Retinal pigment epithelial cell (primary cell): Measurements from ENCODE around the gene OGFR.

ENCODE experiments used
- DNase-seq: peaks from one replicate; pipeline ENCODE4 v3.0.0-alpha.2; 2010; ENCODE audit warnings: low read depth
- H3K4me3 ChIP-seq: 2 replicates; pipeline ENCODE4 v1.5.1; 2011; ENCODE audit warnings: mild to moderate bottlenecking, low read length, control low read depth, moderate library complexity
- TF ChIP-seq, protein P1 (sequence below): conservative IDR thresholded peaks from 2 replicates; pipeline ENCODE4 v1.5.1; 2011; ENCODE audit warnings: low read depth, low read length, control low read depth, inconsistent platforms

OGFR gene

DNA sequence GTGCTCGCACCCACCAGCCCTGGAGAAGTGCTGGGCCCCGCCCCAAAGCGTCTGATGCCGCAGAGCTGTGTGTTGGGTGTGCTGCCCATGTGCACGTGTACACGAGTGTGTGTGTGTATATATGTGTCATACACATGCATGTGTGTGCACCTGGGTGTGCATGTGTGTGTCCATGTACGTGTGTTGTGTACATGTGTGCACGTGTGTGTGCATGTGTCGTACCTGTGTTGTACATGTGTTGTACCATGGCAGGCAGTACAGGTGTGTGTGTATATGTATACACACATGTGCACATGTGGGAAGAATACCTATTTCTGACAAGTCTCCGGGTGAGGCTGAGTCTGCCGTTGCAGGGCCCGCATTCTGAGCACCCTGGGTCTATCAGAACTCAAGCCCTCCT is 14.6 kb upstream of the OGFR start:
- no peak for DNase-seq

DNA sequence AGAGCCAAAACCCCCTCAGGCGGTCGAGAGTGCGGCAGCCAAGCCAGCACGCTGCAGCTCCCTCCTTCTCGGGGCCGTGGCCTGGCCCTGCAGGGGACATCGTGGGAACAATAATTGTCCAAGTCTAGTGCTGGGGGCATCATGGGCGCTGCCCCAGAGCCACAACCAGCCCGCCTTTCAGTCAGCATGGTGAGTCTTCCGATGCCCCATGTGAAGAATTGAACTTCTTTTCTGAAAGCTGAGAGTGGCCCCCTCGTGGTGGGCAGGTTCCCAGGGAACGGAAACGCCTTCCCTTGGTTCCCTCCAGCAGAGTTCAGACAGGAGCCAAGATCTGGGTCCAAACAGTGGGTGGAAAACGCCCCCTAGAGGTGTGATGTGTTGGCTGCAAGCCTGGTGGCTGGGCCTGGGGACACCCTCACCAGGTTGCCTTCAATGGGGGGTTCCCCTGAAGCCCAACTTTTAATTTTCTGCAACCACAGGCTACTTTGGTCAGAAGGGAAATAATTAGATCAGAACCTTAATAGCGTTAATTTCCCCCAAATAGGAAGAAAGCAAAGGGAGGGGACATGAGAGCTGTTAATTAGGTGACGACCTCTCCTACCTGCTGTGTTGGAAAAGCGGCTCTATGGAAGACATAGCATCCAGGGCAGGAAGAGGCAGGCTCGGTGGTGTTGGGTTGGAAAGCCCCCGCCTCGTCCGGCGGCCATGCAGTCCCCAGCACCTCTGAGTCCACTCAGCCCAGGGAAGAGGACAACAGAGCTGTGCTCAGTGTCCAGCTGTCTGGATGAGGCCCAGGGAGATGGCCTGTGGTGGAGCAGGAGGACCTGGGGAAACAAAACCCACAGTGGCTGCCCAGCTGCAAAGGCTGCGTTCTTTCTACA is 13.1 kb upstream of the OGFR start:
- TF ChIP-seq, protein P1, sequence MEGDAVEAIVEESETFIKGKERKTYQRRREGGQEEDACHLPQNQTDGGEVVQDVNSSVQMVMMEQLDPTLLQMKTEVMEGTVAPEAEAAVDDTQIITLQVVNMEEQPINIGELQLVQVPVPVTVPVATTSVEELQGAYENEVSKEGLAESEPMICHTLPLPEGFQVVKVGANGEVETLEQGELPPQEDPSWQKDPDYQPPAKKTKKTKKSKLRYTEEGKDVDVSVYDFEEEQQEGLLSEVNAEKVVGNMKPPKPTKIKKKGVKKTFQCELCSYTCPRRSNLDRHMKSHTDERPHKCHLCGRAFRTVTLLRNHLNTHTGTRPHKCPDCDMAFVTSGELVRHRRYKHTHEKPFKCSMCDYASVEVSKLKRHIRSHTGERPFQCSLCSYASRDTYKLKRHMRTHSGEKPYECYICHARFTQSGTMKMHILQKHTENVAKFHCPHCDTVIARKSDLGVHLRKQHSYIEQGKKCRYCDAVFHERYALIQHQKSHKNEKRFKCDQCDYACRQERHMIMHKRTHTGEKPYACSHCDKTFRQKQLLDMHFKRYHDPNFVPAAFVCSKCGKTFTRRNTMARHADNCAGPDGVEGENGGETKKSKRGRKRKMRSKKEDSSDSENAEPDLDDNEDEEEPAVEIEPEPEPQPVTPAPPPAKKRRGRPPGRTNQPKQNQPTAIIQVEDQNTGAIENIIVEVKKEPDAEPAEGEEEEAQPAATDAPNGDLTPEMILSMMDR = peak; percentile 99
- no peak overlapping the region for H3K4me3 ChIP-seq
- DNase-seq = no peak

More for the DNA sequence above, 14.6 kb upstream of the OGFR start:
- TF ChIP-seq, protein P1 = no peak
- H3K4me3 ChIP-seq = no peak overlapping the region

DNA sequence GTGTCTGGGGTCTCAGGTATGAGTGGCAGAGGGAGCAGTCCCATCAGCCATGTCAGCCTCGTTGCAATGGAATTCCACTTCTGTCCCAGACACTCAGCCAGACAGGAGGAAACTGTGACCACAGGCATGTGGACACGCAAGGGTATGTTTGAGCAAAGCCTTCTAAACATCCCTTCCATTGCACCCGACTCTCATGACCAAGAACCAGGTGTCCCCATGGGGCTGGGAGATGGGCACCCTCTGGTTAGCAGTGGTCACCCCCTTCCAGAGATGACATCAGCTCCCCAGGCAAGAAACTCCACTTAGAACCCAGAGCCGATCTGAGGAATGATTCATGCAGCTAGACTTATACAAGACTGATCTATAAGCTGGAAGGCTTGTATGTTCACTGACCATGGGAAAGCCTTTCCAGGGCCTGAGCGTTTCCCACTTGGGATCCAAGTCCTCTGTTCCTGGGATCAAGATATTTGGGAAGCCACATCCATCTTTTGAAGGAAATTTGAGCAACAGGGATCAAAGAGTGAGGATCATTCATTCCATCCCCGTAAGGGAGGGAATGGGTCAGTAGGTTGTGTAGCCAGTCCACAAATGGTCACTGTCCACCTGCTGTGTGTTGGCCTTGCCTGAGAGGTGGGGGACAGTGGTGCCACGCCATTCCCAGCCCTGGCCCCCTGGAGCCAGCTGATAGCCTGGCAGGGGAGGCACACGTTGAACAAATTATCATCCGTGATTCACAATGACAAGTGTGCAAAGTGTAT is 12.3 kb upstream of the OGFR start:
- DNase-seq = no peak
- H3K4me3 ChIP-seq = no peak overlapping the region
- TF ChIP-seq, protein P1 = no peak

DNA sequence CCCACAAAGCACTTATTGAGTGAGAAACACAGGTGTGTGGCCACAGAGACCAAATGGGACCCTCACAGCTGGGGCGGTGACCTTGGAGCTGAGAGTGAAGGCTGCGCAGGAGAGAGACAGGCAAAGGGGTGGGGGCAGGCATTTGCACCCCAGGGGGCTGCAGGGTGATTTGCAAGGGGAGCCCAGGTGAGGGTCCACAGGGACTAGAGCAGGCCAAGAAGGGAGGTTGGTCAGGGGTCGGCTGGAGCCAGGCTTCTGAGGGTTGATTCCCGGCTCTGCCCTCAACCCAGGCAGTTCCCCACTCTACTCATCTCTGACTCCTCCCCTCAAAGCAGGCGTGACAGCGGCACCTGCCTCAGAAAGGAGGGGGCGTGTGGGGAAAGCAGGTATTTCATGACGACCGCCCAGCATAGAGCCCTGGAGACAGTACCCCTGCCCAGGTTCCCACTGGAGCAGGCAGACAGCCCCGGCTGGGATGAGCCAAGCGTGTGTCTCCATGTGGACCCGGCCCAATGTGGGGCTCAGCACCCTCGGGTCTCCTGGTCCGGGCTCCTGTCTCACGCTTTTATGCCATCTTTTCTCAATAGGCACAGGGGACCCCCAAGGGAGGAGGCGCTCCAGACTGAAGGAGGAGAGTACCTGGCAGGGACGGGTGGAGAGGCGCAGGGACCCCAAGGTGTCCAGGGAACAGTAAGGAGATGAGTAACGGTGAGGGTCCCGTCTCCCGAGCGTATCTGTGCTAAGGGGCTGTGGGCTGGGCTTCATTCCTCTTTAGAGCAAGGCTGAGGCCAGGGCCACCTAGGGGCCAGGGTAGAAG is 11.5 kb upstream of the OGFR start:
- no peak overlapping the region for H3K4me3 ChIP-seq
- DNase-seq = no peak
- TF ChIP-seq, protein P1 = no peak

DNA sequence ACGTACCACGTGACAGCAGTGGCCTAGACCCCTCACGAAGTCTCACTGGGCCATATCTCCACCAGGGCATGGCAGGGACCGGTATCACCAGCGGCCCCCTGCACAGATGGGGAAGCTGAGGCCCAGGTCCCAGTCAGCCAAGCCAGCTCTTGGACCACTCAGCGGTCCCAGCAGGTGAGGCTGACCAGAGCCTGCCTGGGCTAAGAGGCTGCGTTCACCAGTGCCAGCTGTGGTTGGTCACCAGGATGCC is 11.0 kb upstream of the OGFR start:
- no peak for DNase-seq
- TF ChIP-seq, protein P1 = no peak
- peak overlapping the region; percentile 32 for H3K4me3 ChIP-seq

DNA sequence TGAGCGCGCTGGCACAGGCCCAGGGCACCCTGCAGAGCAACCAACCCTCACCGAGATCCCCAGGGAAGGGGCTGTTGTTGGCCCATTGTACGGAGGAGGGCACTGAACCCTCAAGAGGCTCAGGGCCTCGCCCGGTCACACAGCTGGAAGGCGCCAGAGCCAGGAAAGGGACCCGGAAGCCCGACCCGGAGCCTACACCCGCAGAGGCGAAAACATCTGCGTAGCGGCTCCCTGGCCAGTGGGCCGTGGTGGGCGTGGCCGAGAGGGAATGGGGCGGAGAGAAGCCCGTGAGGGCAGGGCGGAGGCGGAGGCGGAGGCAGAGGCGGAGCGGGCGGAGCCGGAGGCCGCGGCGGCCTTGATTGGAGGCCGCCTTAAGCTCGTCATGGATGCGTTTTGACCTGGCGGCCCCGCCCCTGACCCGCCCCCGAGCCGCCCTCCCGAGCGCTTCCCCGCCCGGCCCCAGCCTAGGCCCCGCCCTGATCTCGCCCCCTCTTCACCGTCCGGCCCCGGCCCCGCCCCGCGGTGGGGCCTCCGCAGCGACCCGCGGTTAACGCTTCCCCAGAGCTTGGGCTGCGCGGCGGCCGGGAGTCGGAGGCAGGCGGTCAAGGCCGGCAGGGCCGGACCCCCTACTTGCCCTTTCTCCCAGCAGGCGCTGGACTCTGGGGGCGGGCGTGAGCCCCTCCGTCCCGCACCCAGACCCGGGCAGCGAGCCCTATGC is 10.5 kb upstream of the OGFR start:
- peak overlapping the region; percentile 57 for H3K4me3 ChIP-seq
- TF ChIP-seq, protein P1 = no peak
- peak; percentile 67 for DNase-seq
